Panc1 (cell line): Measurements from ENCODE around the gene ARL10. TPM values are rescaled to one million over a fixed set of nuclear protein-coding genes. Genes with fewer than 3 reads are reported as not detected.

Experiments used
- ATAC-seq: fragments of 200-7000 bp; cut with Tn5 transposase; 2 replicates; pipeline ENCODE4 v1.9.1; 2020; ENCODE audit warnings: mild to moderate bottlenecking, moderate library complexity
- BruUV-seq: library from RNA; stranded (reverse); fragments of 400-500 nt; replicated peaks from 2 replicates; lab custom pipeline; 2021; lab: Mats Ljungman, UMichigan
- CTCF ChIA-PET: fragments of 300-600 bp; sonication (Branson Sonifier 250); formaldehyde crosslinking; loops from one replicate; lab custom pipeline; 2022; ENCODE audit warnings: antibody characterized with exemption; lab: Charles Lee
- POLR2A ChIA-PET: fragments of 300-600 bp; sonication (Branson Sonifier 250); formaldehyde crosslinking; loops from one replicate; lab custom pipeline; 2022; ENCODE audit warnings: antibody characterized with exemption; lab: Charles Lee
- DNase-seq: peaks from one replicate; pipeline ENCODE4 v3.0.0-alpha.2; 2010; ENCODE audit warnings: low read depth, low spot score
- H3K27ac ChIP-seq: 2 replicates; pipeline ENCODE4 v1.5.1; 2011; ENCODE audit warnings: mild to moderate bottlenecking, low read length, inconsistent platforms
- H3K27me3 ChIP-seq: fragments of 200-500 bp; sonication (Bioruptor generic); 2 replicates; pipeline ENCODE4 v1.6.0; 2014; ENCODE audit warnings: low read length, inconsistent platforms; ENCODE audit not compliant: control insufficient read depth, insufficient read depth
- H3K36me3 ChIP-seq: fragments of 200-500 bp; sonication (Bioruptor generic); 2 replicates; pipeline ENCODE4 v1.5.1; 2014; ENCODE audit warnings: inconsistent platforms, mild to moderate bottlenecking, low read length, moderate library complexity; ENCODE audit not compliant: control insufficient read depth, insufficient read depth
- H3K4me1 ChIP-seq: 2 replicates; pipeline ENCODE4 v1.5.1; 2011; ENCODE audit warnings: inconsistent platforms, mild to moderate bottlenecking, low read length, moderate library complexity; ENCODE audit not compliant: control insufficient read depth, insufficient read depth
- H3K4me3 ChIP-seq, 2 experiments: 2 replicates each; pipeline ENCODE4 v1.5.1; 2011 to 2012; ENCODE audit warnings: low read depth in 2 of 2, low read length in 2 of 2, mild to moderate bottlenecking in 2 of 2, inconsistent platforms in 1 of 2, moderate library complexity in 1 of 2
- H3K9me3 ChIP-seq: fragments of 200-500 bp; sonication (Bioruptor generic); 2 replicates; pipeline ENCODE4 v1.5.1; 2014; ENCODE audit warnings: low read depth, mild to moderate bottlenecking, inconsistent platforms, low read length, moderate library complexity; ENCODE audit not compliant: control insufficient read depth, insufficient read depth
- POLR2AphosphoS5 ChIP-seq: IDR thresholded peaks from 2 replicates; pipeline ENCODE4 v1.6.1; 2012; ENCODE audit warnings: mild to moderate bottlenecking, low read depth, low read length, moderate library complexity
- SIN3A ChIP-seq: IDR thresholded peaks from 2 replicates; pipeline ENCODE4 v1.6.1; 2012; ENCODE audit warnings: low read depth, mild to moderate bottlenecking, low read length, moderate library complexity, borderline replicate concordance; ENCODE audit not compliant: insufficient read depth
- TCF7L2 ChIP-seq: IDR thresholded peaks from 2 replicates; pipeline ENCODE4 v1.6.1; 2011; ENCODE audit warnings: mild to moderate bottlenecking, low read depth, low read length, inconsistent platforms
- in situ Hi-C: cut with HindIII; loops from 2 replicates; pipeline ENCODE4 v1.10.0; 2016; ENCODE audit warnings: low sequenced_read_pairs, low pct_unique_long_range_greater_than_20kb
- intact Hi-C: fragments of 100-400 bp; cut with micrococcal nuclease; formaldehyde crosslinking; loops from one replicate; pipeline ENCODE4 v1.10.0; 2022; ENCODE audit not compliant: unreplicated experiment
- total RNA-seq: library from RNA; stranded (reverse); gene quantifications from one replicate; pipeline ENCODE4 v1.2.1, GENCODE V29; 2021; ENCODE audit not compliant: unreplicated experiment
- TF ChIP-seq, protein P1 (sequence below): fragments of 450-650 bp; IDR thresholded peaks from 2 replicates; pipeline ENCODE4 v1.5.1; 2017; ENCODE audit warnings: mild to moderate bottlenecking
- TF ChIP-seq, protein P2 (sequence below), 2 experiments: IDR thresholded peaks; 2 replicates each; pipeline ENCODE4 v1.6.1; 2011 to 2012; ENCODE audit warnings: low read depth in 2 of 2, control low read depth in 1 of 2, low read length in 1 of 2, mild to moderate bottlenecking in 1 of 2, moderate library complexity in 1 of 2; ENCODE audit not compliant: insufficient read depth in 1 of 2

The ARL10 gene
- total RNA-seq, 1 experiment from 2014 or later, result 2.0 TPM

DNA sequence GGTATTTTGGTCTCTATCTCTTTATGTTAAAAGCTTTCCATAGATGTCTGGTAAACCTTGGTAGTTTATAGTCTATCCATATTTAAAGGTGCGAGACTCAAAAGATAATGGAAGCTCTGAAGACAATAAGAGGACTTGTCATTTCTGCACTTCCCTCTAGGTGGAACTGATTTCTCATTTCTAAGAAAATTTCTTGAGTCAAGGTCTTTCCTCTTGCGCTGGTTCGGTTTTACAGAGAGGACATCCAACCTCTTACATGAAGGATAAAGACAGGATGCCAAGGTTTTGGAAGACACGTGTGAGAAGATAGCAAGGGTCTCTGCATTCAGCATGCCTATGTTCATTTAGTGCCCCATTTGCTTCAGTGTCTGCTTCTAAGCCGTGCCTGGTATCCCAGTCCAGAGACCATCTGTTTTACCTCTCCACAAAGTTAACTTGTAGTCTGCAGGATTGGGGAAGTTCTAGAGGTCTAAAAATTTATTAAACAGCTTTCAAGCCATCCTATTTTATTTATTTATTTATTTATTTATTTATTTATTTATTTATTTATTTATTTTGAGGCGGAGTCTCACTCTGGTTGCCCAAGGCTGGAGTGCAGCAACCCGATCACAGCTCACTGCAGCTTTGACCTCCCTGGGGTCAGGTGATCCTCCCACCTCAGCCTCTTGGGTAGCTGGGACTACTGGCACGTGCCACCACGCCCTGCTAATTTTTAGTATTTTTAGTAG lies 45.3 kb upstream of the ARL10 start:
- no peak overlapping the region for H3K4me3 ChIP-seq
- ATAC-seq (no peak), DNase-seq (no peak)
- H3K4me1 ChIP-seq, result no peaks in the 10 kb centered on the region
- no peak overlapping the region for H3K27ac ChIP-seq
- in situ Hi-C loops (no loop called here), intact Hi-C loops (no loop called here)
- ChIA-PET CTCF (no interaction called here), POLR2A (no interaction called here)
- TF ChIP-seq POLR2AphosphoS5, result no peak
- TF ChIP-seq, protein P1, sequence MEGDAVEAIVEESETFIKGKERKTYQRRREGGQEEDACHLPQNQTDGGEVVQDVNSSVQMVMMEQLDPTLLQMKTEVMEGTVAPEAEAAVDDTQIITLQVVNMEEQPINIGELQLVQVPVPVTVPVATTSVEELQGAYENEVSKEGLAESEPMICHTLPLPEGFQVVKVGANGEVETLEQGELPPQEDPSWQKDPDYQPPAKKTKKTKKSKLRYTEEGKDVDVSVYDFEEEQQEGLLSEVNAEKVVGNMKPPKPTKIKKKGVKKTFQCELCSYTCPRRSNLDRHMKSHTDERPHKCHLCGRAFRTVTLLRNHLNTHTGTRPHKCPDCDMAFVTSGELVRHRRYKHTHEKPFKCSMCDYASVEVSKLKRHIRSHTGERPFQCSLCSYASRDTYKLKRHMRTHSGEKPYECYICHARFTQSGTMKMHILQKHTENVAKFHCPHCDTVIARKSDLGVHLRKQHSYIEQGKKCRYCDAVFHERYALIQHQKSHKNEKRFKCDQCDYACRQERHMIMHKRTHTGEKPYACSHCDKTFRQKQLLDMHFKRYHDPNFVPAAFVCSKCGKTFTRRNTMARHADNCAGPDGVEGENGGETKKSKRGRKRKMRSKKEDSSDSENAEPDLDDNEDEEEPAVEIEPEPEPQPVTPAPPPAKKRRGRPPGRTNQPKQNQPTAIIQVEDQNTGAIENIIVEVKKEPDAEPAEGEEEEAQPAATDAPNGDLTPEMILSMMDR, result peak; percentile 47
- H3K9me3 ChIP-seq, result no peaks in the 10 kb centered on the region
- no peaks in the 10 kb centered on the region for H3K27me3 ChIP-seq
- no peaks in the 10 kb centered on the region; the same call in 1 of the 2 replicates for H3K36me3 ChIP-seq
- BruUV-seq, result no TSS peak

GRCh38 chr5:176320577-176320976 lies 44.7 kb upstream of the ARL10 start:
- in situ Hi-C loops (no loop called here), intact Hi-C loops (no loop called here)
- H3K27me3 ChIP-seq, result no peaks in the 10 kb centered on the region
- no peak overlapping the region for H3K4me3 ChIP-seq
- no peaks in the 10 kb centered on the region for H3K4me1 ChIP-seq
- no TSS peak for BruUV-seq
- ChIA-PET POLR2A (no interaction called here), CTCF (interaction anchor here (0.6 kb wide), 1 partner anchor 41 kb away, joined by 3 read pairs; the partner anchor contains the start of gene KIAA1191)
- H3K27ac ChIP-seq, result no peak overlapping the region
- DNase-seq, result no peak
- no peaks in the 10 kb centered on the region for H3K9me3 ChIP-seq
- TF ChIP-seq POLR2AphosphoS5, result no peak
- TF ChIP-seq, protein P1, result no peak
- no peak for TF ChIP-seq SIN3A
- TF ChIP-seq TCF7L2, result no peak
- no peaks in the 10 kb centered on the region; the same call in 1 of the 2 replicates for H3K36me3 ChIP-seq
- ATAC-seq, result no peak

GRCh38 chr5:176334031-176334770 lies 31.1 kb upstream of the ARL10 start:
- in situ Hi-C loops, result no loop called here
- no peak for TF ChIP-seq SIN3A
- TF ChIP-seq, protein P1, result no peak
- TF ChIP-seq POLR2AphosphoS5, result no peak
- TF ChIP-seq, protein P2, sequence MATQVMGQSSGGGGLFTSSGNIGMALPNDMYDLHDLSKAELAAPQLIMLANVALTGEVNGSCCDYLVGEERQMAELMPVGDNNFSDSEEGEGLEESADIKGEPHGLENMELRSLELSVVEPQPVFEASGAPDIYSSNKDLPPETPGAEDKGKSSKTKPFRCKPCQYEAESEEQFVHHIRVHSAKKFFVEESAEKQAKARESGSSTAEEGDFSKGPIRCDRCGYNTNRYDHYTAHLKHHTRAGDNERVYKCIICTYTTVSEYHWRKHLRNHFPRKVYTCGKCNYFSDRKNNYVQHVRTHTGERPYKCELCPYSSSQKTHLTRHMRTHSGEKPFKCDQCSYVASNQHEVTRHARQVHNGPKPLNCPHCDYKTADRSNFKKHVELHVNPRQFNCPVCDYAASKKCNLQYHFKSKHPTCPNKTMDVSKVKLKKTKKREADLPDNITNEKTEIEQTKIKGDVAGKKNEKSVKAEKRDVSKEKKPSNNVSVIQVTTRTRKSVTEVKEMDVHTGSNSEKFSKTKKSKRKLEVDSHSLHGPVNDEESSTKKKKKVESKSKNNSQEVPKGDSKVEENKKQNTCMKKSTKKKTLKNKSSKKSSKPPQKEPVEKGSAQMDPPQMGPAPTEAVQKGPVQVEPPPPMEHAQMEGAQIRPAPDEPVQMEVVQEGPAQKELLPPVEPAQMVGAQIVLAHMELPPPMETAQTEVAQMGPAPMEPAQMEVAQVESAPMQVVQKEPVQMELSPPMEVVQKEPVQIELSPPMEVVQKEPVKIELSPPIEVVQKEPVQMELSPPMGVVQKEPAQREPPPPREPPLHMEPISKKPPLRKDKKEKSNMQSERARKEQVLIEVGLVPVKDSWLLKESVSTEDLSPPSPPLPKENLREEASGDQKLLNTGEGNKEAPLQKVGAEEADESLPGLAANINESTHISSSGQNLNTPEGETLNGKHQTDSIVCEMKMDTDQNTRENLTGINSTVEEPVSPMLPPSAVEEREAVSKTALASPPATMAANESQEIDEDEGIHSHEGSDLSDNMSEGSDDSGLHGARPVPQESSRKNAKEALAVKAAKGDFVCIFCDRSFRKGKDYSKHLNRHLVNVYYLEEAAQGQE (IDR thresholded peaks at IDR 0.05; ENCODE audit: insufficient read depth in 1 of 2, low read depth in 2 of 2, low read length in 1 of 2), result no peak
- TF ChIP-seq TCF7L2, result no peak
- CTCF ChIA-PET, result no interaction called here
- H3K9me3 ChIP-seq, result no peaks in the 10 kb centered on the region
- no peak overlapping the region for H3K27ac ChIP-seq
- no peak overlapping the region for H3K4me3 ChIP-seq
- DNase-seq, result no peak
- intact Hi-C loops, result no loop called here
- POLR2A ChIA-PET, result no interaction called here
- H3K4me1 ChIP-seq, result no peaks in the 10 kb centered on the region
- no peaks in the 10 kb centered on the region for H3K27me3 ChIP-seq
- H3K36me3 ChIP-seq, result no peaks in the 10 kb centered on the region
- BruUV-seq, result no TSS peak
- no peak for ATAC-seq
